SH-SY5Y (cell line): ENCODE data around the gene FLAD1.

ENCODE experiments used
- GATA2 ChIP-seq: IDR thresholded peaks from 2 replicates; pipeline ENCODE4 v1.6.1; 2011; ENCODE audit warnings: mild to moderate bottlenecking, low read depth, low read length
- GATA3 ChIP-seq: IDR thresholded peaks from 2 replicates; pipeline ENCODE4 v1.6.1; 2011; ENCODE audit warnings: low read depth, mild to moderate bottlenecking, low read length, moderate library complexity

DNA sequence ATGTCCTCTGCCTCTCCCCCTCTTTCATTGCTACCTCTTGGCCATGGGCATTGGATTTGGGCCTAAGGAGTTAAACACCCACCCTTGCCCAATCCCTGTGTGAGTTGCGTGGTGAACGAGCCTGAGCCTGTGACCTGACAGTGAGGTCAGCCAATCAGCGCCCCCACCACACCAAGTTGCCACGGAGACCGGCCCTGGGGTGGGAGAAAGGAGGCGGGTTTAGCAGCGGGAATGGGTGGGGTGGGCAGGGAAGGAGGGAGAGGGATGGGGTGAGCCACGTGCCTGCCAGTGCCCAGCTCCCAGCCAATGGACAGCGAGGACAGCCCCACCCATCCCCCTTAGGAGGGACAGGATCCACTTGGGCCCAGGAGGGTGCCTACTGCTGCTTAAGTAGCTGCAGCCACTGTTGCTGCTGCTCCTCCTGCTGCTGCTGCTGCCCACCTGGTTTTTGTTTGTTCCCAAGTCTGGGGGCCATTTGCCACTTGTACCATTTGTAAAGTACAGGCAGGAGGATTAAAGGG lies 28.9 kb downstream of the FLAD1 start:
- TF ChIP-seq GATA2: no peak
- no peak for TF ChIP-seq GATA3
